Measurements from ENCODE around the gene MAZ. TPM values are rescaled to one million over a fixed set of nuclear protein-coding genes. Genes with fewer than 3 reads are reported as not detected.

MAZ gene
- total and polyA plus RNA-seq, 2 of the 13 experiments (the other 11 are each of a cell fraction or from before 2014, with no cell fraction given), result 203 to 277 TPM

DNA sequence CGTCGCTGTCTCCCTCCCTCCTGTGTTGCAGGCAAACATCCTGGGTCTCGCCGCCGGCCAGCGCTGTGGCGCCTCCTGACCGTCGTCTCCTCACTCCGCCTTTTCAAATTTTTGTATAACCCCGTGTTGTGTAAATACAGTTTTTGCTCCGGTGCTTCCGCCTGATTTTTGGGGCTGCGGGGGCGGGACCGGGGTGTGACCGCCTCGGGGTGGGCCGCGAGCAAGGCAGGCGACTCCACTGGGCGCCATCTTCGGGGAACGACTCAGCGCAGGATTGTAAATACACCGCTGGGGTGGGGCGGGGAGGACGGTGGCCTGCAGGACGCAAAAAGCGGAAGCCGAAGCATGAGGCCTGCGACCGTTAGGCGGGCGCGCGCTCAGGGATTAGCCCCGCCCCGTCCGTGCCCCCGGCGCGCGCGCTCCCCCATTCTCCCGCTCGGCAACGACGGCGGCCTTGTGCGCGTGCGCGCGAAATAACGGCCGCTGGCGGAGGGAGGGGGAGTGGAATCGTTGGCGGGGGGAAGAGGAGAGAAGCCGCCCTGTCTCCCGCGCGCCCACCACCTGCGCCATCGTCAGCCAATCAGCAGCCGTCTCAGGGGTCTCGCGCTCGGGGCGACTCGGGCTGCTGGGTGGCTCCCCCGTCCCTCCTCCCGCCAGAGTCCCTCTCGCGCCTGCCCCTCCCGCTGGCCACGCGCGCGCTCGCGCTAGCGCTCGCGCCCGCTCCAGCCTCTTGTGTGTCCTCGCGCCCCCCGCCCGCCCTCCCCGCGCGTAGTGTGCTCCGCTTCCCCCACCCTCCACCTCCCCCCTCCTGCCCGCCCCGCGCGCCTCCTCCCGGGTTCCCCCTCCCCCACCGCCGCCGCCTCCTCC is 864 bp upstream of the MAZ start (continued):
- TF ChIP-seq HMG20B (CRISPR knock-in tag; conservative IDR thresholded peaks at IDR 0.05) (peak; percentile 84; the same call in 1 of the 2 replicates), NONO (IDR thresholded peaks at IDR 0.05) (no peak), NONO (CRISPR knock-in tag; conservative IDR thresholded peaks at IDR 0.05) (peak; percentile 100), ZEB1 (IDR thresholded peaks at IDR 0.05; ENCODE audit: insufficient replicate concordance, low read depth) (peak; percentile 75), ATAD3A (CRISPR knock-in tag; IDR thresholded peaks at IDR 0.05) (no peak), ZNF24 (IDR thresholded peaks at IDR 0.05) (peak; percentile 64), CENPT (CRISPR knock-in tag; IDR thresholded peaks at IDR 0.05; ENCODE audit: low read depth) (peak; percentile 84; the same call in 1 of the 2 replicates), ZNF256 (CRISPR knock-in tag; conservative IDR thresholded peaks at IDR 0.05) (peak; percentile 88; the same call in 1 of the 2 replicates), ZNF775 (CRISPR knock-in tag; IDR thresholded peaks at IDR 0.05; ENCODE audit: borderline replicate concordance) (no peak), THYN1 (CRISPR knock-in tag; IDR thresholded peaks at IDR 0.05; ENCODE audit: borderline replicate concordance, low read depth) (peak; percentile 95; the same call in 1 of the 2 replicates), SMC3 (IDR thresholded peaks at IDR 0.05; ENCODE audit: low read length) (no peak), PHF5A (CRISPR knock-in tag; IDR thresholded peaks at IDR 0.05; ENCODE audit: low read depth, unreplicated experiment) (peak; percentile 99), MTA3 (CRISPR knock-in tag; IDR thresholded peaks at IDR 0.05) (no peak), SIN3A (IDR thresholded peaks at IDR 0.05; ENCODE audit: borderline replicate concordance, low read depth, low read length) (peak; percentile 86), ZBTB21 (CRISPR knock-in tag; IDR thresholded peaks at IDR 0.05) (0 out of 2 replicates have a peak, but pooled peaks have one; percentile 25), ZNF772 (CRISPR knock-in tag; IDR thresholded peaks at IDR 0.05) (peak; percentile 82; the same call in 1 of the 2 replicates)
- TF ChIP-seq, protein P1, sequence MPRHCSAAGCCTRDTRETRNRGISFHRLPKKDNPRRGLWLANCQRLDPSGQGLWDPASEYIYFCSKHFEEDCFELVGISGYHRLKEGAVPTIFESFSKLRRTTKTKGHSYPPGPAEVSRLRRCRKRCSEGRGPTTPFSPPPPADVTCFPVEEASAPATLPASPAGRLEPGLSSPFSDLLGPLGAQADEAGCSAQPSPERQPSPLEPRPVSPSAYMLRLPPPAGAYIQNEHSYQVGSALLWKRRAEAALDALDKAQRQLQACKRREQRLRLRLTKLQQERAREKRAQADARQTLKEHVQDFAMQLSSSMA (CRISPR knock-in tag; IDR thresholded peaks at IDR 0.05), result peak; percentile 86
- TF ChIP-seq, protein P2, sequence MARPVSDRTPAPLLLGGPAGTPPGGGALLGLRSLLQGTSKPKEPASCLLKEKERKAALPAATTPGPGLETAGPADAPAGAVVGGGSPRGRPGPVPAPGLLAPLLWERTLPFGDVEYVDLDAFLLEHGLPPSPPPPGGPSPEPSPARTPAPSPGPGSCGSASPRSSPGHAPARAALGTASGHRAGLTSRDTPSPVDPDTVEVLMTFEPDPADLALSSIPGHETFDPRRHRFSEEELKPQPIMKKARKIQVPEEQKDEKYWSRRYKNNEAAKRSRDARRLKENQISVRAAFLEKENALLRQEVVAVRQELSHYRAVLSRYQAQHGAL (CRISPR knock-in tag; IDR thresholded peaks at IDR 0.05; ENCODE audit: not compliant biosample characterization), result no peak
- TF ChIP-seq, protein P3, sequence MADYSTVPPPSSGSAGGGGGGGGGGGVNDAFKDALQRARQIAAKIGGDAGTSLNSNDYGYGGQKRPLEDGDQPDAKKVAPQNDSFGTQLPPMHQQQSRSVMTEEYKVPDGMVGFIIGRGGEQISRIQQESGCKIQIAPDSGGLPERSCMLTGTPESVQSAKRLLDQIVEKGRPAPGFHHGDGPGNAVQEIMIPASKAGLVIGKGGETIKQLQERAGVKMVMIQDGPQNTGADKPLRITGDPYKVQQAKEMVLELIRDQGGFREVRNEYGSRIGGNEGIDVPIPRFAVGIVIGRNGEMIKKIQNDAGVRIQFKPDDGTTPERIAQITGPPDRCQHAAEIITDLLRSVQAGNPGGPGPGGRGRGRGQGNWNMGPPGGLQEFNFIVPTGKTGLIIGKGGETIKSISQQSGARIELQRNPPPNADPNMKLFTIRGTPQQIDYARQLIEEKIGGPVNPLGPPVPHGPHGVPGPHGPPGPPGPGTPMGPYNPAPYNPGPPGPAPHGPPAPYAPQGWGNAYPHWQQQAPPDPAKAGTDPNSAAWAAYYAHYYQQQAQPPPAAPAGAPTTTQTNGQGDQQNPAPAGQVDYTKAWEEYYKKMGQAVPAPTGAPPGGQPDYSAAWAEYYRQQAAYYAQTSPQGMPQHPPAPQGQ (CRISPR knock-in tag; IDR thresholded peaks at IDR 0.05; ENCODE audit: borderline replicate concordance), result 0 out of 2 replicates have a peak, but pooled peaks have one; percentile 45
- TF ChIP-seq, protein P4, sequence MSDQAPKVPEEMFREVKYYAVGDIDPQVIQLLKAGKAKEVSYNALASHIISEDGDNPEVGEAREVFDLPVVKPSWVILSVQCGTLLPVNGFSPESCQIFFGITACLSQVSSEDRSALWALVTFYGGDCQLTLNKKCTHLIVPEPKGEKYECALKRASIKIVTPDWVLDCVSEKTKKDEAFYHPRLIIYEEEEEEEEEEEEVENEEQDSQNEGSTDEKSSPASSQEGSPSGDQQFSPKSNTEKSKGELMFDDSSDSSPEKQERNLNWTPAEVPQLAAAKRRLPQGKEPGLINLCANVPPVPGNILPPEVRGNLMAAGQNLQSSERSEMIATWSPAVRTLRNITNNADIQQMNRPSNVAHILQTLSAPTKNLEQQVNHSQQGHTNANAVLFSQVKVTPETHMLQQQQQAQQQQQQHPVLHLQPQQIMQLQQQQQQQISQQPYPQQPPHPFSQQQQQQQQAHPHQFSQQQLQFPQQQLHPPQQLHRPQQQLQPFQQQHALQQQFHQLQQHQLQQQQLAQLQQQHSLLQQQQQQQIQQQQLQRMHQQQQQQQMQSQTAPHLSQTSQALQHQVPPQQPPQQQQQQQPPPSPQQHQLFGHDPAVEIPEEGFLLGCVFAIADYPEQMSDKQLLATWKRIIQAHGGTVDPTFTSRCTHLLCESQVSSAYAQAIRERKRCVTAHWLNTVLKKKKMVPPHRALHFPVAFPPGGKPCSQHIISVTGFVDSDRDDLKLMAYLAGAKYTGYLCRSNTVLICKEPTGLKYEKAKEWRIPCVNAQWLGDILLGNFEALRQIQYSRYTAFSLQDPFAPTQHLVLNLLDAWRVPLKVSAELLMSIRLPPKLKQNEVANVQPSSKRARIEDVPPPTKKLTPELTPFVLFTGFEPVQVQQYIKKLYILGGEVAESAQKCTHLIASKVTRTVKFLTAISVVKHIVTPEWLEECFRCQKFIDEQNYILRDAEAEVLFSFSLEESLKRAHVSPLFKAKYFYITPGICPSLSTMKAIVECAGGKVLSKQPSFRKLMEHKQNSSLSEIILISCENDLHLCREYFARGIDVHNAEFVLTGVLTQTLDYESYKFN (CRISPR knock-in tag; conservative IDR thresholded peaks at IDR 0.05), result peak; percentile 76

All from HepG2 (cell line).